ENCODE results near the gene GPR137. TPM values are rescaled to one million over a fixed set of nuclear protein-coding genes. Genes with fewer than 3 reads are reported as not detected.

GPR137 gene
- total and polyA plus RNA-seq, 2 experiments from 2014 or later: 25.2 to 63.9 TPM

DNA sequence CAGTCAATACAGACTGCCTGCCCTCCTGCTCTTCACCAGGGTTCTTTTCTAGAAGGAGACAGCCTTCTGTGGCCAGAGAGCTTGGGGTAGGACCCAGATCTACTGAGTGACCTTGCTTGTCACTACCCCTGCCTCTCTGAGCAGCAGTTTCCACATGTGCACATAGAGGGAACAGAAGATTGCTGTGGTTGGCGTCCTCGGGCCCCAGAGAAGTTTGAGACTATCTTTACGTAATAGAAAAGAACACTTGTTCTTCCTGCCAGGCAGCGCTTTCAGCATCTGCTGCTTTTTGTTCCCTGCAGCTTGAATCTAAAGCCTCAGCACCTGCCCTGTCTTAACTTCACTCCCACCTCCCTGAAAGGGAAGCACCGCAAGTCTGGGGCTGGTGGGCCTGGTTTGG is 46.6 kb upstream of the GPR137 start:
- 95% methylated on average over 5 of the region's 5 CpGs for WGBS (ENCODE audit: low lambda C conversion rate, missing lambda C conversion rate)
- peak overlapping the region; percentile 19 for H3K27ac ChIP-seq

DNA sequence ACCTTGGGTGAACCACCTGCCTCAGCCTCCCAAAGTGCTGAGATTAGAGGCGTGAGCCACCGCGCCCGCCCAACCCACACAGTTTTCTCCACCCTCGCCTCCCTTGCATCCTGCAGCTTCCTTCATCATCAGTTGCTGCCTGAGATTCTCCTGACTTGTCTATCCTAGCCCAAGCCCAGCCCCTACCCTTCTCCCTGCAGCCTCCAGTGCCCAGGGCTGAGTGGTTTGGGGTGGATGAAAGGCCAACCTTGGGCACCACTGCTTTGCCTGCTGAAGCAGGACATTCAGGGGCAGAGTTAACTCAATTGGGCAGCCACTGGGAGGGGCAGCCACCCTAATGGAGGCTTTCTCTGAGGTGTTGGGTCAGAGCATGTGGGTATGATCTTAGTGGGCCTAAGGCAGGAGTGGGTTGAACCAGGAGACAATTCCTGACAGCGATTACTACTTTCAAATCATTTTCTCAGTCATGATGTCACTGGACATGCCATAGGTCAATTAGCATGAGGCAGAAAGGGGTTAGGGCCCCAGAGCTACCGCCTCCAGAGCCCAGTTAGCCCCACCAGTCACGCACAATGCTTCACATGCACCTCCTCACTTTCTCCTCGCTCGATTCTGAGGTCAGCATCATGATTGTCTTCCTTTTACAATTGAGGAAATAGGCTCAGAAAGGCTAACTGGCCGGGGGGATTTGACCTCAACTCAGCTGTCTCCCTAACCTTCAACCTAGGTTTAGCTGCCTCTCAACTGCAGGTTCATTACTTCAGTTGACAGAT is 45.8 kb upstream of the GPR137 start:
- Histone ChIP-seq H2AFZ (no peak overlapping the region), H3K36me3 (replicated peaks; ENCODE audit: insufficient read depth, low read depth) (no peaks in the 10 kb centered on the region), H4K20me1 (ENCODE audit: insufficient read depth, poor library complexity, severe bottlenecking) (peaks cover 10% of the 10 kb centered on the region), H3K27ac (peak overlapping the region; percentile 99), H3K27me3 (no peaks in the 10 kb centered on the region), H3K9me2 (replicated peaks; ENCODE audit: insufficient read depth) (no peaks in the 10 kb centered on the region), H3K4me1 (ENCODE audit: insufficient read depth) (peaks cover 20% of the 10 kb centered on the region), H3K79me2 (peaks cover 23% of the 10 kb centered on the region), H3K4me3 (no peak overlapping the region), H3K9me3 (ENCODE audit: low read depth) (no peaks in the 10 kb centered on the region), H3K4me2 (peak overlapping the region; percentile 82)
- 93% methylated on average over 11 of the region's 11 CpGs for WGBS (ENCODE audit: low lambda C conversion rate, missing lambda C conversion rate)
- TF ChIP-seq EZH2 (IDR thresholded peaks at IDR 0.05; ENCODE audit: borderline replicate concordance) (no peak), EZH2phosphoT487 (IDR thresholded peaks at IDR 0.05; ENCODE audit: low read depth, severe bottlenecking, unreplicated experiment) (no peak)
- TF ChIP-seq, protein P1, sequence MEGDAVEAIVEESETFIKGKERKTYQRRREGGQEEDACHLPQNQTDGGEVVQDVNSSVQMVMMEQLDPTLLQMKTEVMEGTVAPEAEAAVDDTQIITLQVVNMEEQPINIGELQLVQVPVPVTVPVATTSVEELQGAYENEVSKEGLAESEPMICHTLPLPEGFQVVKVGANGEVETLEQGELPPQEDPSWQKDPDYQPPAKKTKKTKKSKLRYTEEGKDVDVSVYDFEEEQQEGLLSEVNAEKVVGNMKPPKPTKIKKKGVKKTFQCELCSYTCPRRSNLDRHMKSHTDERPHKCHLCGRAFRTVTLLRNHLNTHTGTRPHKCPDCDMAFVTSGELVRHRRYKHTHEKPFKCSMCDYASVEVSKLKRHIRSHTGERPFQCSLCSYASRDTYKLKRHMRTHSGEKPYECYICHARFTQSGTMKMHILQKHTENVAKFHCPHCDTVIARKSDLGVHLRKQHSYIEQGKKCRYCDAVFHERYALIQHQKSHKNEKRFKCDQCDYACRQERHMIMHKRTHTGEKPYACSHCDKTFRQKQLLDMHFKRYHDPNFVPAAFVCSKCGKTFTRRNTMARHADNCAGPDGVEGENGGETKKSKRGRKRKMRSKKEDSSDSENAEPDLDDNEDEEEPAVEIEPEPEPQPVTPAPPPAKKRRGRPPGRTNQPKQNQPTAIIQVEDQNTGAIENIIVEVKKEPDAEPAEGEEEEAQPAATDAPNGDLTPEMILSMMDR (IDR thresholded peaks at IDR 0.05; ENCODE audit: poor library complexity): no peak
- no peak for DNase-seq (ENCODE audit: low spot score)

More for the DNA sequence above, 46.6 kb upstream of the GPR137 start:
- Histone ChIP-seq H3K4me3 (no peak overlapping the region), H3K4me1 (ENCODE audit: insufficient read depth) (peaks cover 20% of the 10 kb centered on the region), H3K36me3 (replicated peaks; ENCODE audit: insufficient read depth, low read depth) (no peaks in the 10 kb centered on the region), H3K9me3 (ENCODE audit: low read depth) (no peaks in the 10 kb centered on the region), H3K4me2 (no peak overlapping the region), H3K79me2 (peaks cover 23% of the 10 kb centered on the region), H4K20me1 (ENCODE audit: insufficient read depth, poor library complexity, severe bottlenecking) (peaks cover 10% of the 10 kb centered on the region), H3K27me3 (no peaks in the 10 kb centered on the region), H3K9me2 (replicated peaks; ENCODE audit: insufficient read depth) (no peaks in the 10 kb centered on the region), H2AFZ (no peak overlapping the region)
- TF ChIP-seq, protein P1 (IDR thresholded peaks at IDR 0.05; ENCODE audit: poor library complexity): no peak
- TF ChIP-seq EZH2 (IDR thresholded peaks at IDR 0.05; ENCODE audit: borderline replicate concordance): no peak
- no peak for TF ChIP-seq EZH2phosphoT487 (IDR thresholded peaks at IDR 0.05; ENCODE audit: low read depth, severe bottlenecking, unreplicated experiment)
- no peak for DNase-seq (ENCODE audit: low spot score)

DNA sequence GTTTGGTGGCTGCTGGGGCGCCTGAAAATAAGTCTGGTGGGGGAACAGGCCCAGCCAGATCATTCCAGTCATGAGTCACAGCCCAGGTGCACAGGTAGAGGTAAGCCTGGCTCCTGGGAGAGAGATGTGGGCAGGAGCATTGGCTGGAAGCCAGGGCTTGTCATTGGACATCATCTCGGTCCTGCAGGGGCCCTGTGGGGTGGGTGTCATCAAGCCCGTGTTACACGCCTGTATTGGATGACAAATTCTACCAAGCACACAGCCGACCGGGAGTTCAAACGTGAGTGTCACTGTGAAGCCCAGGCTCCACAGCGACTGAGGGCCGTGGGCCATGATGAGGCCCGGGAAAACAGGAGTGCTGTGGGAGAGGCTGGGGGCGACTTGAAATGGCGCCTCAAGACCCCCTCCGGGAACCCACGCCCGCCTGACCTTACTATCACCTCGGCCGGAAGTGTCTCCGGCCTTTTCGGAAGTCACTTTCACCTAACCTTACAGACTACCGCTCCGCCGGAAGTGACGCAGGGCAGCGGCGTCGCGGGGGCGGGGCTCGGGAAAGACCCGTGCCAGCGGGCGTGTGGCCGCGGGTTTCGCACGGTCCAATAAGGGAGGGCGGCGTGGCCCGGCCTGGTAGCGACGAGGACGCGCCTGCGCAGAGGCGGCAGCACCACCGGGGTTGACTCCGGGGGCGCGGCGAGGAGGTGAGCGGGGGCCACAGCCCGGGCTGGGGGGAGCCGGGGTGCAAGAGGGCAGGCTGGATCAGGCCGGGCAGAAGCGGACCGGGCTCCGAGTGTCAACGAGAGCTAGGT is 45.0 kb upstream of the GPR137 start, which contains the start of gene FKBP2:
Gene FKBP2 (plus strand): TSS at position 661 of the 806 bp plus-strand sequence. CDS start 1,293 bp downstream, outside the sequence.
- Histone ChIP-seq H3K36me3 (replicated peaks; ENCODE audit: insufficient read depth, low read depth) (no peaks in the 10 kb centered on the region), H3K4me1 (ENCODE audit: insufficient read depth) (peaks cover 20% of the 10 kb centered on the region), H3K9me2 (replicated peaks; ENCODE audit: insufficient read depth) (no peaks in the 10 kb centered on the region), H3K27ac (peak within 1 kb of the TSS; percentile 99), H4K20me1 (ENCODE audit: insufficient read depth, poor library complexity, severe bottlenecking) (peaks cover 3% of the 10 kb centered on the region), H3K79me2 (peaks cover 23% of the 10 kb centered on the region), H2AFZ (peak within 1 kb of the TSS; percentile 24), H3K4me2 (peak within 1 kb of the TSS; percentile 82), H3K9me3 (ENCODE audit: low read depth) (no peaks in the 10 kb centered on the region), H3K27me3 (no peaks in the 10 kb centered on the region), H3K4me3 (peak within 1 kb of the TSS; percentile 32)
- whole genome bisulfite sequencing (ENCODE audit: low lambda C conversion rate, missing lambda C conversion rate): 3% methylated on average over 48 of the region's 58 CpGs
- DNase-seq (ENCODE audit: low spot score): peak; percentile 99
- TF ChIP-seq, protein P1 (IDR thresholded peaks at IDR 0.05; ENCODE audit: poor library complexity): no peak
- TF ChIP-seq EZH2phosphoT487 (IDR thresholded peaks at IDR 0.05; ENCODE audit: low read depth, severe bottlenecking, unreplicated experiment) (no peak), EZH2 (IDR thresholded peaks at IDR 0.05; ENCODE audit: borderline replicate concordance) (no peak)

Data from hepatocyte (in vitro differentiated cells).